C4-2B (cell line): ENCODE results near the gene SHCBP1L.

Experiments used
- CTCF ChIP-seq: fragments of 450-650 bp; conservative IDR thresholded peaks from 2 replicates; pipeline ENCODE4 v1.5.1; 2017; ENCODE audit warnings: mild to moderate bottlenecking
- ZFX ChIP-seq: fragments of 450-650 bp; IDR thresholded peaks from 2 replicates; pipeline ENCODE4 v1.6.1; 2017

GRCh38 chr1:182990413-182991144, 37.6 kb upstream of the SHCBP1L start:
- TF ChIP-seq CTCF, result no peak
- no peak for TF ChIP-seq ZFX
